ENCODE measurements around the gene SF3B2. TPM values are rescaled to one million over a fixed set of nuclear protein-coding genes. Genes with fewer than 3 reads are reported as not detected.

Gene SF3B2
- total and polyA plus RNA-seq, 2 donors (not counting 1 experiment from before 2014, with no cell fraction given) = 139 to 205 TPM

DNA sequence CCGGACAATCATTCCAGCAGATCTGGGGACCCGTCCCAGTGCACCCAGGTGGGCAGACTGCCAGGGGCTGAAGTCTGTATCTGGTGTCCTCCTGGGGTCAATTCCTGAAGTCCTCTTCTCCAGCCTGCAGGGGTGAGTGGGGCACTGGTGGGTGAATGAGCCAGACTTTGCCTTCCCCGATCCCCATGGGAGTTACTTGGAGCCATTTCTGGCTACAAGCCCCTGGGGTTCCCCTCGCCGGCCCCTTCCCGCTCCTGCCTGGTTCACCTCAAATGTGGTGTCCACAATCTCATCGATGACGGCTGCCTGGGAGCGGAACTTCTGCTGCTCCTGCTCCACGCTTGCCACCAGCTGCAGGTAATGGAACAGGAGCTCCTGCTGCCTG, 35.4 kb upstream of the SF3B2 start:
- H3K4me1 ChIP-seq (ENCODE audit: control insufficient read depth in 2 of 2, insufficient read depth in 2 of 2, low read length in 2 of 2) = peaks cover 5 to 11% of the 10 kb centered on the region in 2 donors
- no peaks in the 10 kb centered on the region for H3K79me2 ChIP-seq (ENCODE audit: control insufficient read depth, insufficient read depth, low read length)
- H3K4me2 ChIP-seq (replicated peaks; ENCODE audit: low read depth, low read length, poor library complexity, severe bottlenecking) = no peak overlapping the region
- Mint-ChIP-seq H3K27me3 (peaks cover 3% of the 10 kb centered on the region), H3K4me1 (no peaks in the 10 kb centered on the region), H3K9me3 (ENCODE audit: insufficient read depth) (no peaks in the 10 kb centered on the region), H3K4me3 (no peak overlapping the region), H3K27ac (no peak overlapping the region)
- H3K9ac ChIP-seq (ENCODE audit: low read length) = no peak overlapping the region
- WGBS (ENCODE audit: insufficient coverage) = 91% methylated on average over 10 of the region's 10 CpGs
- intact Hi-C loops (cut with micrococcal nuclease) = no loop called here
- ChIA-PET CTCF (no interaction called here), POLR2A (no interaction called here)
- TF ChIP-seq, protein P1, sequence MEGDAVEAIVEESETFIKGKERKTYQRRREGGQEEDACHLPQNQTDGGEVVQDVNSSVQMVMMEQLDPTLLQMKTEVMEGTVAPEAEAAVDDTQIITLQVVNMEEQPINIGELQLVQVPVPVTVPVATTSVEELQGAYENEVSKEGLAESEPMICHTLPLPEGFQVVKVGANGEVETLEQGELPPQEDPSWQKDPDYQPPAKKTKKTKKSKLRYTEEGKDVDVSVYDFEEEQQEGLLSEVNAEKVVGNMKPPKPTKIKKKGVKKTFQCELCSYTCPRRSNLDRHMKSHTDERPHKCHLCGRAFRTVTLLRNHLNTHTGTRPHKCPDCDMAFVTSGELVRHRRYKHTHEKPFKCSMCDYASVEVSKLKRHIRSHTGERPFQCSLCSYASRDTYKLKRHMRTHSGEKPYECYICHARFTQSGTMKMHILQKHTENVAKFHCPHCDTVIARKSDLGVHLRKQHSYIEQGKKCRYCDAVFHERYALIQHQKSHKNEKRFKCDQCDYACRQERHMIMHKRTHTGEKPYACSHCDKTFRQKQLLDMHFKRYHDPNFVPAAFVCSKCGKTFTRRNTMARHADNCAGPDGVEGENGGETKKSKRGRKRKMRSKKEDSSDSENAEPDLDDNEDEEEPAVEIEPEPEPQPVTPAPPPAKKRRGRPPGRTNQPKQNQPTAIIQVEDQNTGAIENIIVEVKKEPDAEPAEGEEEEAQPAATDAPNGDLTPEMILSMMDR (IDR thresholded peaks at IDR 0.05) = no peak
- TF ChIP-seq EZH2 (IDR thresholded peaks at IDR 0.05; ENCODE audit: borderline replicate concordance, insufficient read depth, low read depth, low read length, poor library complexity, severe bottlenecking) = no peak
- DNase-seq (no peak), ATAC-seq (ENCODE audit: low read depth) (no peak)
- H3K27me3 ChIP-seq (replicated peaks in 1 of 4; ENCODE audit: control extremely low read depth in 1 of 4, control insufficient read depth in 3 of 4, insufficient read depth in 4 of 4, low read length in 3 of 4) = peaks cover 0 to 22% (median 7%) of the 10 kb centered on the region in 4 experiments
- no peak overlapping the region for H2AFZ ChIP-seq (ENCODE audit: insufficient read depth, low read depth, low read length, poor library complexity, severe bottlenecking)
- H3K4me3 ChIP-seq (ENCODE audit: control extremely low read depth in 1 of 5, extremely low read depth in 1 of 5, insufficient read depth in 1 of 5, low read depth in 2 of 5, low read length in 4 of 5) = no peak overlapping the region
- no peaks in the 10 kb centered on the region for H4K20me1 ChIP-seq (ENCODE audit: control insufficient read depth, insufficient read depth, low read length, poor library complexity, severe bottlenecking)
- no peaks in the 10 kb centered on the region for H3K36me3 ChIP-seq (replicated peaks in 1 of 2; ENCODE audit: control extremely low read depth in 1 of 2, control insufficient read depth in 1 of 2, extremely low read depth in 1 of 2, insufficient read depth in 2 of 2, low read length in 1 of 2)
- no peak overlapping the region for H3K27ac ChIP-seq (ENCODE audit: low read length in 2 of 2)
- H3K9me3 ChIP-seq (ENCODE audit: control extremely low read depth in 1 of 3, control insufficient read depth in 2 of 3, insufficient read depth in 1 of 3, low read length in 2 of 3) = peaks cover 0 to 9% (median 0%) of the 10 kb centered on the region in 3 donors

DNA sequence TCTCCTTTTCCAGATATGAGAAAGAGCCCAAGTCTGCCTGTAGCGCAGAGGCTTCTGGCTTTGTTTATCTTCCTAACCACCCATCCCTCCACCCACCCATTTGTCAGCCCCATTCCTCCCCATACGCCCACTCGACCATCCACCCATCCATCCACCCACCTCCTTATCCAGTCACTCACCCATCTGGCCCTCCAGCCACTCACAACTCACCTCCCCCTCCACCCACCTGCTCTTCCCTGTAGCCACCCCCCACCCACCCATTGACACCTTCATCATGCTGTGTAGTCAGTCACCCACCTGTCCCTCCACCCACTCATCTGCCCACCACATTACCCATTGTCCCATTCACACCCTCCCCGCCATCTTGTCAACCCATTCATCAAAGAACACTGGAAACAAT, 34.8 kb upstream of the SF3B2 start:
- Histone ChIP-seq H3K9ac (ENCODE audit: low read length) (no peak overlapping the region), H3K27ac (ENCODE audit: low read length in 2 of 2) (no peak overlapping the region), H3K79me2 (ENCODE audit: control insufficient read depth, insufficient read depth, low read length) (no peaks in the 10 kb centered on the region), H4K20me1 (ENCODE audit: control insufficient read depth, insufficient read depth, low read length, poor library complexity, severe bottlenecking) (no peaks in the 10 kb centered on the region), H2AFZ (ENCODE audit: insufficient read depth, low read depth, low read length, poor library complexity, severe bottlenecking) (no peak overlapping the region), H3K9me3 (ENCODE audit: control extremely low read depth in 1 of 3, control insufficient read depth in 2 of 3, insufficient read depth in 1 of 3, low read length in 2 of 3) (peaks cover 0 to 9% (median 0%) of the 10 kb centered on the region in 3 donors), H3K36me3 (replicated peaks in 1 of 2; ENCODE audit: control extremely low read depth in 1 of 2, control insufficient read depth in 1 of 2, extremely low read depth in 1 of 2, insufficient read depth in 2 of 2, low read length in 1 of 2) (no peaks in the 10 kb centered on the region), H3K4me1 (ENCODE audit: control insufficient read depth in 2 of 2, insufficient read depth in 2 of 2, low read length in 2 of 2) (peaks cover 1 to 7% of the 10 kb centered on the region in 2 donors), H3K27me3 (replicated peaks in 1 of 4; ENCODE audit: control extremely low read depth in 1 of 4, control insufficient read depth in 3 of 4, insufficient read depth in 4 of 4, low read length in 3 of 4) (peaks cover 0 to 17% (median 5%) of the 10 kb centered on the region in 4 experiments), H3K4me2 (replicated peaks; ENCODE audit: low read depth, low read length, poor library complexity, severe bottlenecking) (no peak overlapping the region), H3K4me3 (ENCODE audit: control extremely low read depth in 1 of 5, extremely low read depth in 1 of 5, insufficient read depth in 1 of 5, low read depth in 2 of 5, low read length in 4 of 5) (no peak overlapping the region)
- Mint-ChIP-seq H3K4me1 (peaks cover under 1% of the 10 kb centered on the region), H3K27ac (no peak overlapping the region), H3K4me3 (no peak overlapping the region), H3K27me3 (peaks cover 3% of the 10 kb centered on the region), H3K9me3 (ENCODE audit: insufficient read depth) (no peaks in the 10 kb centered on the region)
- ATAC-seq (ENCODE audit: low read depth) (no peak), DNase-seq (no peak)
- ChIA-PET CTCF (no interaction called here), POLR2A (no interaction called here)
- TF ChIP-seq EZH2 (IDR thresholded peaks at IDR 0.05; ENCODE audit: borderline replicate concordance, insufficient read depth, low read depth, low read length, poor library complexity, severe bottlenecking) = no peak
- TF ChIP-seq, protein P1 (IDR thresholded peaks at IDR 0.05) = no peak
- 95% methylated on average over 4 of the region's 4 CpGs for WGBS (ENCODE audit: insufficient coverage)
- intact Hi-C loops (cut with micrococcal nuclease) = no loop called here
